ENCODE data around the gene BIK. TPM values are rescaled to one million over a fixed set of nuclear protein-coding genes. Genes with fewer than 3 reads are reported as not detected.

The BIK gene
- total and polyA plus RNA-seq, 2 donors (not counting 1 experiment from before 2014, with no cell fraction given), result not detected

DNA sequence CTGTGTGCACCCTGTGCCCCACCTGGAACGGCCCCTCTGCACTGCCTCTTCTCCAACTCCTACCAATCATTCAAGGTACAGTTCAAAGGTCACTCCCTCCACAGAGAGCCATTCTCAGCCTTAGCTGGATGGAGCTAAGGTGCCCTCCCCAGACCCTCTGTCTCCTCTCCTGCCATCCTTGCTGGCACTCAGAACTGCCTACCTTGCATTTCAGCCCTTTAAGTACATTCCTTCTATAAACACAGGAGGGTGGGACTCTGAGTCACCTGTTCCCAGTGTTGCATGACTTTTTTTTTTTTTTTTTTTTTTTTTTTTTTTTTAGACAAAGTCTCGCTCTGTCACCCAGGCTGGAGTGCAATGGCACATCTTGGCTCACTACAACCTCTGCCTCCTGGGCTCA is 29.9 kb upstream of the BIK start:
- H4K20me1 ChIP-seq (ENCODE audit: control insufficient read depth, extremely low read depth, insufficient read depth, low read length), result no peaks in the 10 kb centered on the region
- no peak overlapping the region for H3K4me3 ChIP-seq (replicated peaks in 1 of 4; ENCODE audit: control extremely low read depth in 1 of 4, insufficient read depth in 1 of 4, low read depth in 3 of 4, low read length in 4 of 4)
- TF ChIP-seq, protein P1, sequence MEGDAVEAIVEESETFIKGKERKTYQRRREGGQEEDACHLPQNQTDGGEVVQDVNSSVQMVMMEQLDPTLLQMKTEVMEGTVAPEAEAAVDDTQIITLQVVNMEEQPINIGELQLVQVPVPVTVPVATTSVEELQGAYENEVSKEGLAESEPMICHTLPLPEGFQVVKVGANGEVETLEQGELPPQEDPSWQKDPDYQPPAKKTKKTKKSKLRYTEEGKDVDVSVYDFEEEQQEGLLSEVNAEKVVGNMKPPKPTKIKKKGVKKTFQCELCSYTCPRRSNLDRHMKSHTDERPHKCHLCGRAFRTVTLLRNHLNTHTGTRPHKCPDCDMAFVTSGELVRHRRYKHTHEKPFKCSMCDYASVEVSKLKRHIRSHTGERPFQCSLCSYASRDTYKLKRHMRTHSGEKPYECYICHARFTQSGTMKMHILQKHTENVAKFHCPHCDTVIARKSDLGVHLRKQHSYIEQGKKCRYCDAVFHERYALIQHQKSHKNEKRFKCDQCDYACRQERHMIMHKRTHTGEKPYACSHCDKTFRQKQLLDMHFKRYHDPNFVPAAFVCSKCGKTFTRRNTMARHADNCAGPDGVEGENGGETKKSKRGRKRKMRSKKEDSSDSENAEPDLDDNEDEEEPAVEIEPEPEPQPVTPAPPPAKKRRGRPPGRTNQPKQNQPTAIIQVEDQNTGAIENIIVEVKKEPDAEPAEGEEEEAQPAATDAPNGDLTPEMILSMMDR (conservative IDR thresholded peaks at IDR 0.05 in 1 of 2, IDR thresholded peaks at IDR 0.05 in 1 of 2; ENCODE audit: low read depth in 1 of 2, low read length in 2 of 2), result no peak
- no peak for TF ChIP-seq EZH2 (IDR thresholded peaks at IDR 0.05; ENCODE audit: low read length, missing control alignments)
- no peaks in the 10 kb centered on the region for H3K36me3 ChIP-seq (ENCODE audit: control insufficient read depth, insufficient read depth, low read length)
- H3K27ac ChIP-seq (ENCODE audit: insufficient read depth, low read length), result no peak overlapping the region
- no peak overlapping the region for H2AFZ ChIP-seq (ENCODE audit: low read length)
- H3K9me3 ChIP-seq (ENCODE audit: control insufficient read depth, insufficient read depth, low read depth, low read length), result no peaks in the 10 kb centered on the region
- H3K27me3 ChIP-seq (ENCODE audit: control insufficient read depth, insufficient read depth, low read length), result no peaks in the 10 kb centered on the region
- no peaks in the 10 kb centered on the region for H3K79me2 ChIP-seq (ENCODE audit: control insufficient read depth, insufficient read depth, low read length)
- H3K4me1 ChIP-seq (ENCODE audit: control insufficient read depth, extremely low read depth, insufficient read depth, low read length), result no peaks in the 10 kb centered on the region
- no peak overlapping the region for H3K9ac ChIP-seq (ENCODE audit: insufficient read depth, low read length)
- peak in 1 of 2 donors; percentile 21 for DNase-seq (ENCODE audit: low read depth in 2 of 2)
- no peak overlapping the region for H3K4me2 ChIP-seq (ENCODE audit: extremely low read depth, insufficient read depth, low read length)

DNA sequence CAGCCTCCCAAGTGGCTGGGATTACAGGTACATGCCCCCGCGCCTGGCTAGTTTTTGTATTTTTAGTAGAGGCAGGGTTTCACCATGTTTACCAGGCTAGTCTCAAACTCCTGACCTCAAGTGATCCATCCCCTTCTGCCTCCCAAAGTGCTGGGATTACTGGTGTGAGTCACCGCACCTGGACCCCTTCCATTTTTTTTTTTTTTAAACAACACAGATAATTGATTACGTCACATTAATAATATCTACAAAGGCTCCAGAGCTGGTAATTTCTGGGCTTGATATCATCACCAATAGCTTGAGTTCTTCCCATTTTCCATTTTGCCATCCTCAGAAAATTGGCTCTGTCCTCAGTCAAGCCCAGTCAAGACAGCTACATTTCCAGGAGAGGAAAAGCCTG is 28.6 kb upstream of the BIK start:
- H3K36me3 ChIP-seq (ENCODE audit: control insufficient read depth, insufficient read depth, low read length), result no peaks in the 10 kb centered on the region
- H2AFZ ChIP-seq (ENCODE audit: low read length), result no peak overlapping the region
- DNase-seq (ENCODE audit: low read depth in 2 of 2), result peak; percentile 23 to 28
- H3K79me2 ChIP-seq (ENCODE audit: control insufficient read depth, insufficient read depth, low read length), result no peaks in the 10 kb centered on the region
- no peak for TF ChIP-seq EZH2 (IDR thresholded peaks at IDR 0.05; ENCODE audit: low read length, missing control alignments)
- TF ChIP-seq, protein P1 (conservative IDR thresholded peaks at IDR 0.05 in 1 of 2, IDR thresholded peaks at IDR 0.05 in 1 of 2; ENCODE audit: low read depth in 1 of 2, low read length in 2 of 2), result no peak
- H3K27ac ChIP-seq (ENCODE audit: insufficient read depth, low read length), result no peak overlapping the region
- H3K9ac ChIP-seq (ENCODE audit: insufficient read depth, low read length), result no peak overlapping the region
- no peaks in the 10 kb centered on the region for H4K20me1 ChIP-seq (ENCODE audit: control insufficient read depth, extremely low read depth, insufficient read depth, low read length)
- no peak overlapping the region for H3K4me2 ChIP-seq (ENCODE audit: extremely low read depth, insufficient read depth, low read length)
- H3K9me3 ChIP-seq (ENCODE audit: control insufficient read depth, insufficient read depth, low read depth, low read length), result no peaks in the 10 kb centered on the region
- no peaks in the 10 kb centered on the region for H3K4me1 ChIP-seq (ENCODE audit: control insufficient read depth, extremely low read depth, insufficient read depth, low read length)
- H3K27me3 ChIP-seq (ENCODE audit: control insufficient read depth, insufficient read depth, low read length), result no peaks in the 10 kb centered on the region
- no peak overlapping the region for H3K4me3 ChIP-seq (replicated peaks in 1 of 4; ENCODE audit: control extremely low read depth in 1 of 4, insufficient read depth in 1 of 4, low read depth in 3 of 4, low read length in 4 of 4)

DNA sequence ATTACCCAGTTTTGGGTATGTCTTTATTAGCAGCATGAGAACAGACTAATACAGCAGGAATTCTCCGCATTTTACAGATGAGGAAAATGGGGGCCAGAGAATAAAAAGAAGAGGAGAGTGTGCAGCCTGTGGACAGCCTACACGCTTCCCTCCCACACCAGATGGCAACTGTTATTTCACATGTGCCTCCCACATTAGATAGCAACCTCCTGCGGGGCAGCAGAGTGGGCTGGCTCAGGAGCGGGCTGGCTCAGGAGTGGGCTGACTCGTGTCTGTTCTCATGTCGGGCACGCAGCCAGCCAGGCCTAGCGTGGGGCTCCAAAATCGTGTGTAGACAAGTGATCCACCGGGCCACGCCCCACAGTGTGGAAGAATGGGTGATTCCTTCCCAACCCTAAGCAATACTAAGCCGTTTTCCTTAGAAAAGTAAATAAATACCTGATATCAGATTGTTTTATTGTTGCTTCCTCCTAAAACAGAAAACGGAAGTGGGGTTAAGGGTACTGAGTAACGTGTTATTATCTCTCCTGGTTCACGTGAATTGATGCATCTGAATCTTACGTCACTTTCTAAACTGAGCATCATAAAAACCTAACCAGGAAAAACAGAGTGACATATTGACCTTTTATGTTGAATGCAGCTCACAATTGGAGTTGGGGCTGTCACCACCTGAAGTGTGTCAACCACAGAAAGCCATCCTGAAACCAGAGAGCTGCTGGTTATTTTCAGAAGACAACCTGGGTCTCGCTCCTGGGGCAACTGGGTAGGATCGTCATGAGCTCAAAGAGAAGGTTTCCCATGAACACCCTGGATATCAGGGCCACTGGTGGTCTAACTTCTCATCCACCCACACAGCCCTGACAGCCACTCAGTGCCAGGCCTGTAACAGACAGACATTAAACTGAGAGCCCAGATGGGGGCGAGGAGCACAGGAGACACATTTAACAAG is 24.6 kb upstream of the BIK start:
- no peak overlapping the region for H3K9ac ChIP-seq (ENCODE audit: insufficient read depth, low read length)
- TF ChIP-seq EZH2 (IDR thresholded peaks at IDR 0.05; ENCODE audit: low read length, missing control alignments), result no peak
- TF ChIP-seq, protein P1 (conservative IDR thresholded peaks at IDR 0.05 in 1 of 2, IDR thresholded peaks at IDR 0.05 in 1 of 2; ENCODE audit: low read depth in 1 of 2, low read length in 2 of 2), result no peak
- H3K9me3 ChIP-seq (ENCODE audit: control insufficient read depth, insufficient read depth, low read depth, low read length), result no peaks in the 10 kb centered on the region
- peaks cover 2% of the 10 kb centered on the region for H3K4me1 ChIP-seq (ENCODE audit: control insufficient read depth, extremely low read depth, insufficient read depth, low read length)
- DNase-seq (ENCODE audit: low read depth in 2 of 2), result no peak
- no peak overlapping the region for H2AFZ ChIP-seq (ENCODE audit: low read length)
- no peaks in the 10 kb centered on the region for H3K79me2 ChIP-seq (ENCODE audit: control insufficient read depth, insufficient read depth, low read length)
- no peak overlapping the region for H3K4me3 ChIP-seq (replicated peaks in 1 of 4; ENCODE audit: control extremely low read depth in 1 of 4, insufficient read depth in 1 of 4, low read depth in 3 of 4, low read length in 4 of 4)
- H4K20me1 ChIP-seq (ENCODE audit: control insufficient read depth, extremely low read depth, insufficient read depth, low read length), result no peaks in the 10 kb centered on the region
- H3K27me3 ChIP-seq (ENCODE audit: control insufficient read depth, insufficient read depth, low read length), result no peaks in the 10 kb centered on the region
- H3K27ac ChIP-seq (ENCODE audit: insufficient read depth, low read length), result no peak overlapping the region
- no peak overlapping the region for H3K4me2 ChIP-seq (ENCODE audit: extremely low read depth, insufficient read depth, low read length)
- H3K36me3 ChIP-seq (ENCODE audit: control insufficient read depth, insufficient read depth, low read length), result no peaks in the 10 kb centered on the region

Measured in fibroblast of lung (primary cell).